ENCODE results near the gene GNG5. TPM values are rescaled to one million over a fixed set of nuclear protein-coding genes. Genes with fewer than 3 reads are reported as not detected.
"Not testable (repeated sequence)": the region's sequence is repeated elsewhere in the genome, so short reads cannot be mapped to it uniquely, and the experiment has no call there.

The GNG5 gene
- total RNA-seq, 2 donors from 2014 or later: 116 to 133 TPM

- peaks cover 17 to 22% of the 10 kb centered on the region in 2 donors for H3K36me3 Mint-ChIP-seq
Observed at GRCh38 chr1:84502927-84503326, 3.5 kb downstream of the GNG5 start.

GRCh38 chr1:84497631-84498275, 8.6 kb downstream of the GNG5 start:
- H3K27ac Mint-ChIP-seq: peak overlapping the region in 1 of 2 donors; percentile 22

More at GRCh38 chr1:84502927-84503326, 3.5 kb downstream of the GNG5 start:
- ATAC-seq (no peak), DNase-seq (ENCODE audit: low spot score in 2 of 2) (no peak)
- Mint-ChIP-seq H3K9me3 (no peaks in the 10 kb centered on the region), H3K27ac (no peak overlapping the region)

GRCh38 chr1:84496498-84496897, 9.9 kb downstream of the GNG5 start:
- DNase-seq (ENCODE audit: low spot score in 2 of 2) (no peak), ATAC-seq (no peak)
- H3K36me3 Mint-ChIP-seq: peaks cover 0 to 30% of the 10 kb centered on the region in 2 donors
- H3K27ac Mint-ChIP-seq: no peak overlapping the region
- H3K9me3 Mint-ChIP-seq: no peaks in the 10 kb centered on the region

More at GRCh38 chr1:84497631-84498275, 8.6 kb downstream of the GNG5 start:
- H3K9me3 Mint-ChIP-seq: no peaks in the 10 kb centered on the region
- no peak for DNase-seq (ENCODE audit: low spot score in 2 of 2)
- no peak for ATAC-seq
- H3K36me3 Mint-ChIP-seq: peaks cover 0 to 30% of the 10 kb centered on the region in 2 donors

GRCh38 chr1:84493747-84494146, 12.6 kb downstream of the GNG5 start:
- peak overlapping the region; percentile 66 to 81 for H3K27ac Mint-ChIP-seq
- DNase-seq (ENCODE audit: low spot score in 2 of 2): no peak

GRCh38 chr1:84492726-84493125, 13.7 kb downstream of the GNG5 start:
- ATAC-seq (no peak), DNase-seq (ENCODE audit: low spot score in 2 of 2) (no peak)
- Mint-ChIP-seq H3K27ac (no peak overlapping the region), H3K36me3 (peaks cover 0 to 28% of the 10 kb centered on the region in 2 donors), H3K9me3 (no peaks in the 10 kb centered on the region)

More at GRCh38 chr1:84493747-84494146, 12.6 kb downstream of the GNG5 start:
- Mint-ChIP-seq H3K9me3 (no peaks in the 10 kb centered on the region), H3K36me3 (peaks cover 0 to 37% of the 10 kb centered on the region in 2 donors)
- peak; percentile 68 to 80 for ATAC-seq

- DNase-seq (ENCODE audit: low spot score in 2 of 2) (no peak), ATAC-seq (no peak)
- H3K9me3 Mint-ChIP-seq: peaks cover 0 to 5% of the 10 kb centered on the region in 2 donors
- H3K36me3 Mint-ChIP-seq: peaks cover 7 to 23% of the 10 kb centered on the region in 2 donors
- H3K27ac Mint-ChIP-seq: no peak overlapping the region
Observed at GRCh38 chr1:84489766-84490165, 16.6 kb downstream of the GNG5 start.

- no peak for ATAC-seq
- peaks cover 7 to 33% of the 10 kb centered on the region in 2 donors for H3K36me3 Mint-ChIP-seq
- no peak overlapping the region for H3K27ac Mint-ChIP-seq
- no peak for DNase-seq (ENCODE audit: low spot score in 2 of 2)
- peaks cover 0 to 5% of the 10 kb centered on the region in 2 donors for H3K9me3 Mint-ChIP-seq
Observed at GRCh38 chr1:84488107-84488506, 18.3 kb downstream of the GNG5 start.

GRCh38 chr1:84481317-84481716, 25.1 kb downstream of the GNG5 start:
- ATAC-seq (no peak), DNase-seq (ENCODE audit: low spot score in 2 of 2) (no peak)
- Mint-ChIP-seq H3K36me3 (peaks cover 32 to 58% of the 10 kb centered on the region in 2 donors), H3K27ac (peak overlapping the region in 1 of 2 donors; percentile 86), H3K9me3 (peaks cover 15 to 22% of the 10 kb centered on the region in 2 donors)

- DNase-seq (ENCODE audit: low spot score in 2 of 2): no peak
- no peak for ATAC-seq
Observed at GRCh38 chr1:84480650-84481049, 25.7 kb downstream of the GNG5 start.

GRCh38 chr1:84479998-84480397, 26.4 kb downstream of the GNG5 start:
- peaks cover 25 to 49% of the 10 kb centered on the region in 2 donors for H3K36me3 Mint-ChIP-seq
- H3K9me3 Mint-ChIP-seq: peaks cover 15 to 17% of the 10 kb centered on the region in 2 donors
- H3K27ac Mint-ChIP-seq: peak overlapping the region; percentile 89 to 95
- DNase-seq (ENCODE audit: low spot score in 2 of 2) (no peak), ATAC-seq (peak; percentile 32 to 40)

More at GRCh38 chr1:84480650-84481049, 25.7 kb downstream of the GNG5 start:
- Mint-ChIP-seq H3K36me3 (peaks cover 27 to 51% of the 10 kb centered on the region in 2 donors), H3K9me3 (peaks cover 15 to 17% of the 10 kb centered on the region in 2 donors), H3K27ac (no peak overlapping the region)

- peaks cover 15 to 17% of the 10 kb centered on the region in 2 donors for H3K9me3 Mint-ChIP-seq
- DNase-seq (ENCODE audit: low spot score in 2 of 2) (peak; percentile 70 to 81), ATAC-seq (peak; percentile 96 to 97)
- H3K36me3 Mint-ChIP-seq: peaks cover 25 to 47% of the 10 kb centered on the region in 2 donors
- H3K27ac Mint-ChIP-seq: peak within 1 kb of the TSS; percentile 89 to 95
Observed at GRCh38 chr1:84478876-84479868, 27.2 kb downstream of the GNG5 start, which contains the start of gene RPF1. TSS of gene RPF1 (plus strand) at chr1:84479266. CDS start at chr1:84479282, 16 bp downstream.

- peaks cover 15 to 17% of the 10 kb centered on the region in 2 donors for H3K9me3 Mint-ChIP-seq
- H3K36me3 Mint-ChIP-seq: peaks cover 25 to 26% of the 10 kb centered on the region in 2 donors
- no peak for DNase-seq (ENCODE audit: low spot score in 2 of 2)
- no peak for ATAC-seq
- no peak overlapping the region for H3K27ac Mint-ChIP-seq
Observed at GRCh38 chr1:84476225-84476624, 30.2 kb downstream of the GNG5 start.

- H3K36me3 Mint-ChIP-seq: peaks cover 0 to 4% of the 10 kb centered on the region in 2 donors
- DNase-seq (ENCODE audit: low spot score in 2 of 2) (no peak), ATAC-seq (no peak)
- H3K9me3 Mint-ChIP-seq: no peaks in the 10 kb centered on the region
- H3K27ac Mint-ChIP-seq: no peak overlapping the region
Observed at GRCh38 chr1:84467298-84467697, 39.1 kb downstream of the GNG5 start.

- peaks cover 0 to 4% of the 10 kb centered on the region in 2 donors for H3K36me3 Mint-ChIP-seq
- DNase-seq (ENCODE audit: low spot score in 2 of 2) (no peak), ATAC-seq (no peak)
- H3K27ac Mint-ChIP-seq: no peak overlapping the region
- H3K9me3 Mint-ChIP-seq: no peaks in the 10 kb centered on the region
Observed at GRCh38 chr1:84462118-84462517, 44.3 kb downstream of the GNG5 start.

GRCh38 chr1:84452436-84452835, 53.9 kb downstream of the GNG5 start:
- ATAC-seq (no peak), DNase-seq (ENCODE audit: low spot score in 2 of 2) (no peak)
- no peak overlapping the region for H3K27ac Mint-ChIP-seq
- H3K36me3 Mint-ChIP-seq: no peaks in the 10 kb centered on the region
- H3K9me3 Mint-ChIP-seq: no peaks in the 10 kb centered on the region

- peaks cover 0 to under 1% of the 10 kb centered on the region in 2 donors for H3K36me3 Mint-ChIP-seq
- ATAC-seq: peak in 1 of 2 donors; percentile 47
- no peak for DNase-seq (ENCODE audit: low spot score in 2 of 2)
- peaks cover 0 to 3% of the 10 kb centered on the region in 2 donors for H3K9me3 Mint-ChIP-seq
- no peak overlapping the region for H3K27ac Mint-ChIP-seq
Observed at GRCh38 chr1:84450910-84451309, 55.5 kb downstream of the GNG5 start.

GRCh38 chr1:84448704-84449103, 57.7 kb downstream of the GNG5 start:
- peaks cover 0 to 11% of the 10 kb centered on the region in 2 donors for H3K9me3 Mint-ChIP-seq
- not testable (repeated sequence) for DNase-seq (ENCODE audit: low spot score in 2 of 2); H3K36me3 Mint-ChIP-seq; ATAC-seq; H3K27ac Mint-ChIP-seq

Data from activated naive CD4-positive, alpha-beta T cell treated with anti-CD3 and anti-CD28 coated beads, Interleukin-2, amount 50 U/mL, for 72 hours (primary cell).